ENCODE results near the gene HTATSF1.

The HTATSF1 gene

GRCh38 chrX:136496186-136496763, 1.1 kb upstream of the HTATSF1 start:
- TF ChIP-seq CTCF (IDR thresholded peaks at IDR 0.05; ENCODE audit: low read length): no peak
- TF ChIP-seq EZH2 (IDR thresholded peaks at IDR 0.05; ENCODE audit: borderline replicate concordance, low read length): no peak
- Histone ChIP-seq H4K20me1 (ENCODE audit: insufficient read depth, low read length) (no peaks in the 10 kb centered on the region), H3F3A (ENCODE audit: insufficient read depth, low read length) (no peaks in the 10 kb centered on the region), H3K79me2 (ENCODE audit: insufficient read depth, low read length) (peaks cover 12% of the 10 kb centered on the region), H3K4me2 (ENCODE audit: low read length) (peak overlapping the region; percentile 87), H2AFZ (ENCODE audit: low read length) (0 out of 2 replicates have a peak overlapping the region, but pooled peaks have one; percentile 85), H3K27ac (ENCODE audit: low read depth, low read length, poor library complexity, severe bottlenecking) (peak overlapping the region; percentile 80), H3K9me3 (ENCODE audit: low read length) (no peaks in the 10 kb centered on the region), H3K4me3 (ENCODE audit: low read depth, low read length, poor library complexity, severe bottlenecking) (peak overlapping the region; percentile 94), H3K4me1 (ENCODE audit: insufficient read depth, low read length, severe bottlenecking) (peaks cover 24% of the 10 kb centered on the region), H3K27me3 (ENCODE audit: insufficient read depth, low read length) (no peaks in the 10 kb centered on the region), H3K36me3 (ENCODE audit: insufficient read depth, low read length) (peaks cover 13% of the 10 kb centered on the region), H3K9me2 (ENCODE audit: low read depth, low read length) (no peaks in the 10 kb centered on the region), H3K9ac (ENCODE audit: low read length) (peak overlapping the region; percentile 94)

- H3K4me1 ChIP-seq (ENCODE audit: insufficient read depth, low read length, severe bottlenecking): peaks cover 24% of the 10 kb centered on the region
Observed at GRCh38 chrX:136496764-136497555, 432 bp upstream of the HTATSF1 start.

GRCh38 chrX:136519069-136519468, 21.7 kb downstream of the HTATSF1 start:
- Histone ChIP-seq H3K27ac (ENCODE audit: low read depth, low read length, poor library complexity, severe bottlenecking) (no peak overlapping the region), H3K79me2 (ENCODE audit: insufficient read depth, low read length) (no peaks in the 10 kb centered on the region), H3K9me2 (ENCODE audit: low read depth, low read length) (no peaks in the 10 kb centered on the region), H3K4me3 (ENCODE audit: low read depth, low read length, poor library complexity, severe bottlenecking) (no peak overlapping the region), H3K9ac (ENCODE audit: low read length) (no peak overlapping the region), H3K4me1 (ENCODE audit: insufficient read depth, low read length, severe bottlenecking) (no peaks in the 10 kb centered on the region), H3K27me3 (ENCODE audit: insufficient read depth, low read length) (no peaks in the 10 kb centered on the region), H3K4me2 (ENCODE audit: low read length) (no peak overlapping the region), H2AFZ (ENCODE audit: low read length) (no peak overlapping the region), H4K20me1 (ENCODE audit: insufficient read depth, low read length) (no peaks in the 10 kb centered on the region), H3F3A (ENCODE audit: insufficient read depth, low read length) (no peaks in the 10 kb centered on the region), H3K9me3 (ENCODE audit: low read length) (no peaks in the 10 kb centered on the region), H3K36me3 (ENCODE audit: insufficient read depth, low read length) (no peaks in the 10 kb centered on the region)
- TF ChIP-seq CTCF (IDR thresholded peaks at IDR 0.05; ENCODE audit: low read length): no peak
- TF ChIP-seq EZH2 (IDR thresholded peaks at IDR 0.05; ENCODE audit: borderline replicate concordance, low read length): no peak

More at GRCh38 chrX:136496764-136497555, 432 bp upstream of the HTATSF1 start:
- TF ChIP-seq CTCF (IDR thresholded peaks at IDR 0.05; ENCODE audit: low read length) (no peak), EZH2 (IDR thresholded peaks at IDR 0.05; ENCODE audit: borderline replicate concordance, low read length) (no peak)
- Histone ChIP-seq H4K20me1 (ENCODE audit: insufficient read depth, low read length) (no peaks in the 10 kb centered on the region), H3K27ac (ENCODE audit: low read depth, low read length, poor library complexity, severe bottlenecking) (peak overlapping the region; percentile 80), H3K9me3 (ENCODE audit: low read length) (no peaks in the 10 kb centered on the region), H3K27me3 (ENCODE audit: insufficient read depth, low read length) (no peaks in the 10 kb centered on the region), H2AFZ (ENCODE audit: low read length) (0 out of 2 replicates have a peak overlapping the region, but pooled peaks have one; percentile 85), H3K79me2 (ENCODE audit: insufficient read depth, low read length) (peaks cover 12% of the 10 kb centered on the region), H3K4me3 (ENCODE audit: low read depth, low read length, poor library complexity, severe bottlenecking) (peak overlapping the region; percentile 94), H3K36me3 (ENCODE audit: insufficient read depth, low read length) (peaks cover 16% of the 10 kb centered on the region), H3K9ac (ENCODE audit: low read length) (peak overlapping the region; percentile 95), H3K4me2 (ENCODE audit: low read length) (peak overlapping the region; percentile 87), H3F3A (ENCODE audit: insufficient read depth, low read length) (no peaks in the 10 kb centered on the region), H3K9me2 (ENCODE audit: low read depth, low read length) (no peaks in the 10 kb centered on the region)

All from OCI-LY1 (cell line).